SK-N-SH treated with all-trans-retinoic acid at 6 μM for 48 hours (cell line): ENCODE data around the gene ARHGAP21.

Experiments
- ATAC-seq: fragments of 200-7000 bp; cut with Tn5 transposase; 3 replicates; pipeline ENCODE4 v1.9.1; 2020; ENCODE audit warnings: mild to moderate bottlenecking, moderate library complexity
- ARNTL ChIP-seq: fragments of 450-650 bp; formaldehyde crosslinking; IDR thresholded peaks from 2 replicates; pipeline ENCODE4 v1.5.0; 2020; ENCODE audit warnings: low read depth, mild to moderate bottlenecking, moderate library complexity, borderline replicate concordance
- BACH2 ChIP-seq: fragments of 250-450 bp; sonication (Bioruptor Pico); IDR thresholded peaks from 2 replicates; pipeline ENCODE4 v1.9.0; 2021; ENCODE audit warnings: mild to moderate bottlenecking, borderline replicate concordance
- ESRRG ChIP-seq: fragments of 250-450 bp; sonication (Bioruptor Pico); IDR thresholded peaks from 2 replicates; pipeline ENCODE4 v1.6.1; 2021; ENCODE audit warnings: mild to moderate bottlenecking
- GLIS3 ChIP-seq: fragments of 250-450 bp; sonication (Bioruptor Pico); IDR thresholded peaks from 2 replicates; pipeline ENCODE4 v1.5.0; 2020; ENCODE audit warnings: mild to moderate bottlenecking, moderate library complexity
- ISL1 ChIP-seq: fragments of 250-450 bp; sonication (Bioruptor Pico); IDR thresholded peaks from 2 replicates; pipeline ENCODE4 v2.1.2; 2022; ENCODE audit warnings: mild to moderate bottlenecking, moderate library complexity
- OSR1 ChIP-seq: fragments of 250-450 bp; sonication (Bioruptor Pico); IDR thresholded peaks from 2 replicates; pipeline ENCODE4 v1.8.0; 2022; ENCODE audit warnings: moderate library complexity, mild to moderate bottlenecking, inconsistent platforms
- PPARA ChIP-seq: fragments of 250-450 bp; sonication (Bioruptor Pico); IDR thresholded peaks from 2 replicates; pipeline ENCODE4 v1.5.0; 2020; ENCODE audit warnings: mild to moderate bottlenecking, borderline replicate concordance
- RARB ChIP-seq: fragments of 250-450 bp; sonication (Bioruptor Pico); IDR thresholded peaks from 2 replicates; pipeline ENCODE4 v1.8.0; 2021; ENCODE audit warnings: mild to moderate bottlenecking, moderate library complexity
- SNAI2 ChIP-seq: fragments of 250-450 bp; sonication (Bioruptor Pico); IDR thresholded peaks from 2 replicates; pipeline ENCODE4 v1.5.0; 2020; ENCODE audit warnings: mild to moderate bottlenecking, moderate library complexity
- TCF4 ChIP-seq: fragments of 250-450 bp; sonication (Bioruptor Pico); IDR thresholded peaks from 2 replicates; pipeline ENCODE4 v1.8.0; 2021; ENCODE audit warnings: mild to moderate bottlenecking, moderate library complexity, borderline replicate concordance
- TOX ChIP-seq: fragments of 250-450 bp; sonication (Bioruptor Pico); IDR thresholded peaks from 2 replicates; pipeline ENCODE4 v1.8.0; 2021; ENCODE audit warnings: mild to moderate bottlenecking, moderate library complexity, borderline replicate concordance
- ZC3H10 ChIP-seq: fragments of 250-450 bp; sonication (Bioruptor Pico); IDR thresholded peaks from 2 replicates; pipeline ENCODE4 v1.5.1; 2021; ENCODE audit warnings: mild to moderate bottlenecking, moderate library complexity
- ZFP3 ChIP-seq: fragments of 250-450 bp; sonication (Bioruptor Pico); IDR thresholded peaks from 2 replicates; pipeline ENCODE4 v1.5.0; 2020; ENCODE audit warnings: mild to moderate bottlenecking, moderate library complexity
- ZFP30 ChIP-seq: fragments of 450-650 bp; formaldehyde crosslinking; IDR thresholded peaks from 2 replicates; pipeline ENCODE4 v1.5.0; 2022; ENCODE audit warnings: mild to moderate bottlenecking, moderate library complexity
- ZNF565 ChIP-seq: fragments of 450-650 bp; formaldehyde crosslinking; conservative IDR thresholded peaks from 2 replicates; pipeline ENCODE4 v1.5.0; 2020; ENCODE audit warnings: low read depth, mild to moderate bottlenecking, moderate library complexity
- ZNF8 ChIP-seq: fragments of 450-650 bp; formaldehyde crosslinking; IDR thresholded peaks from 2 replicates; pipeline ENCODE4 v1.5.0; 2020; ENCODE audit warnings: mild to moderate bottlenecking, moderate library complexity
- TF ChIP-seq, protein P1 (sequence below): fragments of 250-450 bp; sonication (Bioruptor Pico); IDR thresholded peaks from 2 replicates; pipeline ENCODE4 v1.5.0; 2020; ENCODE audit warnings: mild to moderate bottlenecking, moderate library complexity
- TF ChIP-seq, protein P2 (sequence below): fragments of 250-450 bp; sonication (Bioruptor Pico); IDR thresholded peaks from 2 replicates; pipeline ENCODE4 v1.8.0; 2021; ENCODE audit warnings: low read depth, mild to moderate bottlenecking, moderate library complexity, borderline replicate concordance
- TF ChIP-seq, protein P3 (sequence below): fragments of 250-450 bp; sonication (Bioruptor Pico); IDR thresholded peaks from 2 replicates; pipeline ENCODE4 v1.5.1; 2021; ENCODE audit warnings: mild to moderate bottlenecking, moderate library complexity
- TF ChIP-seq, protein P4 (sequence below): fragments of 250-450 bp; sonication (Bioruptor Pico); IDR thresholded peaks from 2 replicates; pipeline ENCODE4 v1.5.1; 2020; ENCODE audit warnings: low read depth, mild to moderate bottlenecking, moderate library complexity

Gene ARHGAP21

DNA sequence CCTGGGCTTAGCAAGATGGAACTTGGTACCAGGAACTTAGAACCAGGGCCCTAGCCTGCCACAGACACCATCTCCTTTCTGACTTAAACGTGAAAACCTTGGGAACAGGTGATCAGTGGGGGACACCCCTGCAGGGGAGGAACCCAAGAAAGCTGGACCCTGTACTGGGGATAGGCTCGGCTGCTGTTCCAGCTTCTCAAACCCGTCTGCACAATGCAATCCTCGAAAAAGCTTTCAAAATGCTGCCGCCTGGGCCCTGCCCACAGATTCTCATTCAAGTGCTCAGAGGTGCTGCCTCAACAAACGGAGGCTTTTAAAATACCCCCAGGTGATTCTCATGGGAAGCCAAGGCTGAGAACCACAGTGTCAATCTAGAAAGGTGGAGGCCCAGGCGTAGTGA is 169.7 kb downstream of the ARHGAP21 start:
- TF ChIP-seq, protein P1, sequence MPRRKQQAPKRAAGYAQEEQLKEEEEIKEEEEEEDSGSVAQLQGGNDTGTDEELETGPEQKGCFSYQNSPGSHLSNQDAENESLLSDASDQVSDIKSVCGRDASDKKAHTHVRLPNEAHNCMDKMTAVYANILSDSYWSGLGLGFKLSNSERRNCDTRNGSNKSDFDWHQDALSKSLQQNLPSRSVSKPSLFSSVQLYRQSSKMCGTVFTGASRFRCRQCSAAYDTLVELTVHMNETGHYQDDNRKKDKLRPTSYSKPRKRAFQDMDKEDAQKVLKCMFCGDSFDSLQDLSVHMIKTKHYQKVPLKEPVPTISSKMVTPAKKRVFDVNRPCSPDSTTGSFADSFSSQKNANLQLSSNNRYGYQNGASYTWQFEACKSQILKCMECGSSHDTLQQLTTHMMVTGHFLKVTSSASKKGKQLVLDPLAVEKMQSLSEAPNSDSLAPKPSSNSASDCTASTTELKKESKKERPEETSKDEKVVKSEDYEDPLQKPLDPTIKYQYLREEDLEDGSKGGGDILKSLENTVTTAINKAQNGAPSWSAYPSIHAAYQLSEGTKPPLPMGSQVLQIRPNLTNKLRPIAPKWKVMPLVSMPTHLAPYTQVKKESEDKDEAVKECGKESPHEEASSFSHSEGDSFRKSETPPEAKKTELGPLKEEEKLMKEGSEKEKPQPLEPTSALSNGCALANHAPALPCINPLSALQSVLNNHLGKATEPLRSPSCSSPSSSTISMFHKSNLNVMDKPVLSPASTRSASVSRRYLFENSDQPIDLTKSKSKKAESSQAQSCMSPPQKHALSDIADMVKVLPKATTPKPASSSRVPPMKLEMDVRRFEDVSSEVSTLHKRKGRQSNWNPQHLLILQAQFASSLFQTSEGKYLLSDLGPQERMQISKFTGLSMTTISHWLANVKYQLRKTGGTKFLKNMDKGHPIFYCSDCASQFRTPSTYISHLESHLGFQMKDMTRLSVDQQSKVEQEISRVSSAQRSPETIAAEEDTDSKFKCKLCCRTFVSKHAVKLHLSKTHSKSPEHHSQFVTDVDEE (CRISPR knock-in tag): no peak
- TF ChIP-seq ZNF565 (CRISPR knock-in tag) (no peak), ZFP3 (CRISPR knock-in tag) (no peak), ZFP30 (no peak), PPARA (CRISPR knock-in tag) (no peak), ISL1 (CRISPR knock-in tag) (no peak), OSR1 (no peak), ZC3H10 (CRISPR knock-in tag) (no peak), RARB (CRISPR knock-in tag) (no peak), TOX (CRISPR knock-in tag) (no peak), GLIS3 (CRISPR knock-in tag) (no peak), ZNF8 (CRISPR knock-in tag) (no peak), TCF4 (CRISPR knock-in tag) (no peak), ARNTL (CRISPR knock-in tag) (no peak)
- TF ChIP-seq, protein P2, sequence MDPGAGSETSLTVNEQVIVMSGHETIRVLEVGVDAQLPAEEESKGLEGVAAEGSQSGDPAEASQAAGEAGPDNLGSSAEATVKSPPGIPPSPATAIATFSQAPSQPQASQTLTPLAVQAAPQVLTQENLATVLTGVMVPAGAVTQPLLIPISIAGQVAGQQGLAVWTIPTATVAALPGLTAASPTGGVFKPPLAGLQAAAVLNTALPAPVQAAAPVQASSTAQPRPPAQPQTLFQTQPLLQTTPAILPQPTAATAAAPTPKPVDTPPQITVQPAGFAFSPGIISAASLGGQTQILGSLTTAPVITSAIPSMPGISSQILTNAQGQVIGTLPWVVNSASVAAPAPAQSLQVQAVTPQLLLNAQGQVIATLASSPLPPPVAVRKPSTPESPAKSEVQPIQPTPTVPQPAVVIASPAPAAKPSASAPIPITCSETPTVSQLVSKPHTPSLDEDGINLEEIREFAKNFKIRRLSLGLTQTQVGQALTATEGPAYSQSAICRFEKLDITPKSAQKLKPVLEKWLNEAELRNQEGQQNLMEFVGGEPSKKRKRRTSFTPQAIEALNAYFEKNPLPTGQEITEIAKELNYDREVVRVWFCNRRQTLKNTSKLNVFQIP (CRISPR knock-in tag): no peak
- no peak for ATAC-seq

DNA sequence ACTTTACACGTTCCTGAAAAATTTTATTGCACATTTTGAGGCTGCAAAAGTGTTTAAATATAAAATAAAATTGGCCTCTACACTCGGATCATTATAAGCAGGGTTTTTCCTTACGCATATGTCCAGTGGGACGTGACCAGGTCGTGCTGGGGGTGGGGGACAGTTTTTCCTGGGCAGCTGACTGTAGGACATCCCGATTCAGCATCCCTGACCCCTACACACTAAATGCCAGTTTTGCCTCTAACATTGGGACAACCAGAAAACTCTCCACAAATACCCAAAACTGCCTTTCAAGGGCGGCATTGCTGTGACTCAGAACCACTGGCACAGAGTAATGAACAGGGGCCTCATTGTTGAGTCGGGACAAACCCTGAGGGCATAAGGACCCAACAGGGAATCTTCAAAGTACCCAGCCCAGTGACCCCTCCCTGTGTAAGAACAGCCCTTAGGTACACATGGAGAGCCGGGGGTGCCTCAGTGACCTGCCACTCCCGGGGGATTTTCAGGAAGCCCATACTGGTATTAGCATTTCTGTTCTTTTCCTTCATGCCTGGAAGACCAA is 170.6 kb downstream of the ARHGAP21 start:
- no peak for ATAC-seq
- TF ChIP-seq, protein P3, sequence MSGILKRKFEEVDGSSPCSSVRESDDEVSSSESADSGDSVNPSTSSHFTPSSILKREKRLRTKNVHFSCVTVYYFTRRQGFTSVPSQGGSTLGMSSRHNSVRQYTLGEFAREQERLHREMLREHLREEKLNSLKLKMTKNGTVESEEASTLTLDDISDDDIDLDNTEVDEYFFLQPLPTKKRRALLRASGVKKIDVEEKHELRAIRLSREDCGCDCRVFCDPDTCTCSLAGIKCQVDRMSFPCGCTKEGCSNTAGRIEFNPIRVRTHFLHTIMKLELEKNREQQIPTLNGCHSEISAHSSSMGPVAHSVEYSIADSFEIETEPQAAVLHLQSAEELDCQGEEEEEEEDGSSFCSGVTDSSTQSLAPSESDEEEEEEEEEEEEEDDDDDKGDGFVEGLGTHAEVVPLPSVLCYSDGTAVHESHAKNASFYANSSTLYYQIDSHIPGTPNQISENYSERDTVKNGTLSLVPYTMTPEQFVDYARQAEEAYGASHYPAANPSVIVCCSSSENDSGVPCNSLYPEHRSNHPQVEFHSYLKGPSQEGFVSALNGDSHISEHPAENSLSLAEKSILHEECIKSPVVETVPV (CRISPR knock-in tag): no peak
- TF ChIP-seq ZFP30 (no peak), RARB (CRISPR knock-in tag) (no peak), SNAI2 (CRISPR knock-in tag) (no peak), BACH2 (CRISPR knock-in tag) (no peak), ZNF8 (CRISPR knock-in tag) (no peak)

DNA sequence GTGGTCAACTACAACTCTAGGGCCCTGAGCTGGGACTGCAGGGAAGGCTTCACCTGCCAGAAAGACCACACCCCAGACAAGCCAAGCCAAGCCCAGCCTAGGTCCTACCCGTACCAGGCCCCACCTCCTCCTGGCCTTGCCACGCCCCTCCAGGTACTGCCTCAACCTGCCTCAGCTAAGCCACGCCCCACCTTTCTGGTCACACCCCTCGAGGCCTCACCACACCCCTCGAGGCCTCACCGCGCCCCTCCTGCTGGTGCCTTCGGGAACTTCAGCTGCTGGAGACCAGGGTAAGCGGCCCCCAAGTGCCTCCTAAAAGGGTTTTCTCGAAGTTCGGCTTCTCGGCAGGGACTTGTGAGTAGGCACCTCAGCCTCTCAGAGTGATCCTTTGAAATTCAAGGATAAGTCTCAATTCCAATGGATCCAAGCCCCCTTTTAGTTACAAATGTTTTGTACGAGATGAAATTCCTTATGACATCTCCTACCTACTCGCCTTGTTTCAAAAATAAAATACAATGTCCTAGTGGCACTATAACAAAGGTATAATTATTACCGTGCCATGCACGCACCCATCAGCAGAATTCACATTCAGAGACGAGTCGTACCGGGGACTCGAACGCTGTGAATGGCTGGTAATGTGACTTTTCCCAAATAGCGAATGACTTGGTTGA is 171.2 kb downstream of the ARHGAP21 start:
- ATAC-seq: peak; percentile 20; the same call in 1 of the 3 replicates
- no peak for TF ChIP-seq RARB (CRISPR knock-in tag)
- TF ChIP-seq, protein P1 (CRISPR knock-in tag): no peak
- TF ChIP-seq OSR1: no peak
- TF ChIP-seq TCF4 (CRISPR knock-in tag): no peak
- TF ChIP-seq, protein P2 (CRISPR knock-in tag): no peak
- TF ChIP-seq ESRRG (CRISPR knock-in tag): no peak
- TF ChIP-seq PPARA (CRISPR knock-in tag): no peak
- TF ChIP-seq, protein P3 (CRISPR knock-in tag): no peak
- no peak for TF ChIP-seq ZNF8 (CRISPR knock-in tag)
- TF ChIP-seq TOX (CRISPR knock-in tag): no peak
- no peak for TF ChIP-seq SNAI2 (CRISPR knock-in tag)
- no peak for TF ChIP-seq ARNTL (CRISPR knock-in tag)
- TF ChIP-seq ZFP30: no peak
- TF ChIP-seq ZNF565 (CRISPR knock-in tag): no peak
- TF ChIP-seq ZFP3 (CRISPR knock-in tag): no peak
- TF ChIP-seq ISL1 (CRISPR knock-in tag): no peak
- TF ChIP-seq, protein P4, sequence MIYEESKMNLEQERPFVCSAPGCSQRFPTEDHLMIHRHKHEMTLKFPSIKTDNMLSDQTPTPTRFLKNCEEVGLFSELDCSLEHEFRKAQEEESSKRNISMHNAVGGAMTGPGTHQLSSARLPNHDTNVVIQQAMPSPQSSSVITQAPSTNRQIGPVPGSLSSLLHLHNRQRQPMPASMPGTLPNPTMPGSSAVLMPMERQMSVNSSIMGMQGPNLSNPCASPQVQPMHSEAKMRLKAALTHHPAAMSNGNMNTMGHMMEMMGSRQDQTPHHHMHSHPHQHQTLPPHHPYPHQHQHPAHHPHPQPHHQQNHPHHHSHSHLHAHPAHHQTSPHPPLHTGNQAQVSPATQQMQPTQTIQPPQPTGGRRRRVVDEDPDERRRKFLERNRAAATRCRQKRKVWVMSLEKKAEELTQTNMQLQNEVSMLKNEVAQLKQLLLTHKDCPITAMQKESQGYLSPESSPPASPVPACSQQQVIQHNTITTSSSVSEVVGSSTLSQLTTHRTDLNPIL (CRISPR knock-in tag): no peak
- TF ChIP-seq, all 23 proteins: peak for 0
